Midbrain (tissue), 1 donor: Measurements from ENCODE around the gene PRELP.
"Not testable (repeated sequence)": the region's sequence is repeated elsewhere in the genome, so short reads cannot be mapped to it uniquely, and the experiment has no call there.

Experiments
- DNase-seq: peaks from one replicate; lab custom pipeline; 2025; lab: John Stamatoyannopoulos, UW

Gene PRELP

GRCh38 chr1:203454986-203455471 lies 20.6 kb upstream of the PRELP start:
- no peak for DNase-seq

- no peak for DNase-seq
Measured at GRCh38 chr1:203455706-203456105, 19.9 kb upstream of the PRELP start.

- no peak for DNase-seq
Measured at GRCh38 chr1:203456577-203456976, 19.0 kb upstream of the PRELP start.

- no peak for DNase-seq
Measured at GRCh38 chr1:203458078-203458477, 17.5 kb upstream of the PRELP start.

- DNase-seq: no peak
Measured at GRCh38 chr1:203459671-203460201, 15.9 kb upstream of the PRELP start.

GRCh38 chr1:203461717-203462116 lies 13.9 kb upstream of the PRELP start:
- no peak for DNase-seq

- no peak for DNase-seq
Measured at GRCh38 chr1:203462143-203462542, 13.5 kb upstream of the PRELP start.

GRCh38 chr1:203462878-203463277 lies 12.7 kb upstream of the PRELP start:
- DNase-seq: no peak

- no peak for DNase-seq
Measured at GRCh38 chr1:203463469-203464062, 12.0 kb upstream of the PRELP start.

GRCh38 chr1:203464226-203464625 lies 11.4 kb upstream of the PRELP start:
- DNase-seq: no peak

- DNase-seq: no peak
Measured at GRCh38 chr1:203464743-203465142, 10.9 kb upstream of the PRELP start.

GRCh38 chr1:203465146-203465798 lies 10.3 kb upstream of the PRELP start:
- no peak for DNase-seq

GRCh38 chr1:203465948-203466347 lies 9.7 kb upstream of the PRELP start:
- no peak for DNase-seq

GRCh38 chr1:203466906-203467549 lies 8.6 kb upstream of the PRELP start:
- DNase-seq: not testable (repeated sequence)

- DNase-seq: no peak
Measured at GRCh38 chr1:203467550-203467921, 8.1 kb upstream of the PRELP start.

- no peak for DNase-seq
Measured at GRCh38 chr1:203468326-203468725, 7.3 kb upstream of the PRELP start.

- DNase-seq: no peak
Measured at GRCh38 chr1:203470240-203470639, 5.4 kb upstream of the PRELP start.

GRCh38 chr1:203471841-203472240 lies 3.8 kb upstream of the PRELP start:
- no peak for DNase-seq

- no peak for DNase-seq
Measured at GRCh38 chr1:203473281-203473680, 2.3 kb upstream of the PRELP start.

GRCh38 chr1:203473781-203474305 lies 1.8 kb upstream of the PRELP start:
- no peak for DNase-seq

GRCh38 chr1:203476216-203476814 lies 709 bp downstream of the PRELP start:
- no peak for DNase-seq

- DNase-seq: no peak
Measured at GRCh38 chr1:203477748-203478147, 2.1 kb downstream of the PRELP start.
